ENCODE results near the gene AFDN. TPM values are rescaled to one million over a fixed set of nuclear protein-coding genes. Genes with fewer than 3 reads are reported as not detected.

Gene AFDN
- total RNA-seq, 1 donor from 2014 or later = 102 TPM

DNA sequence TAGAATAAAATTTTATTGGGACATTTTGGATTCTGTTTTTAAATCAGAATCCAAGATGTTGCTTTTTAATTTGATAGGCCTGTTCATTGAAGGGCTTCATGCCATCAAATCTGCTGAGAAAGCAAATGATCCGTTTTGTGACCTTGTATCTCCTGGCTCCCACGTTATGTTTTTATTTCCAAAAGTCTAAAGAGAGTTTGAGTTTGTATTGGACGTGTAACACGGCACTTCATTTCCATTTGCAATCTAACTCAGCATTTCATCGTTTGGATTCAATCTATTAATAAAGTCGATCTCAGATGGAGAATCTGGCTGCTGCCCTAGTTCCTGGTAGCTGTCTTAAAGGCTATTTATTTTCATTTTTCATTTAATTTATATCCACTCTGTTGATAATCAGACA is 187.7 kb downstream of the AFDN start:
- TF ChIP-seq, protein P1, sequence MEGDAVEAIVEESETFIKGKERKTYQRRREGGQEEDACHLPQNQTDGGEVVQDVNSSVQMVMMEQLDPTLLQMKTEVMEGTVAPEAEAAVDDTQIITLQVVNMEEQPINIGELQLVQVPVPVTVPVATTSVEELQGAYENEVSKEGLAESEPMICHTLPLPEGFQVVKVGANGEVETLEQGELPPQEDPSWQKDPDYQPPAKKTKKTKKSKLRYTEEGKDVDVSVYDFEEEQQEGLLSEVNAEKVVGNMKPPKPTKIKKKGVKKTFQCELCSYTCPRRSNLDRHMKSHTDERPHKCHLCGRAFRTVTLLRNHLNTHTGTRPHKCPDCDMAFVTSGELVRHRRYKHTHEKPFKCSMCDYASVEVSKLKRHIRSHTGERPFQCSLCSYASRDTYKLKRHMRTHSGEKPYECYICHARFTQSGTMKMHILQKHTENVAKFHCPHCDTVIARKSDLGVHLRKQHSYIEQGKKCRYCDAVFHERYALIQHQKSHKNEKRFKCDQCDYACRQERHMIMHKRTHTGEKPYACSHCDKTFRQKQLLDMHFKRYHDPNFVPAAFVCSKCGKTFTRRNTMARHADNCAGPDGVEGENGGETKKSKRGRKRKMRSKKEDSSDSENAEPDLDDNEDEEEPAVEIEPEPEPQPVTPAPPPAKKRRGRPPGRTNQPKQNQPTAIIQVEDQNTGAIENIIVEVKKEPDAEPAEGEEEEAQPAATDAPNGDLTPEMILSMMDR (IDR thresholded peaks at IDR 0.05) = no peak
- intact Hi-C loops (cut with DNase I) = no loop called here
- H3K27me3 ChIP-seq = no peaks in the 10 kb centered on the region
- H3K4me1 ChIP-seq = no peaks in the 10 kb centered on the region
- no peak overlapping the region for H3K4me3 ChIP-seq
- DNase-seq (ENCODE audit: low spot score in 2 of 2) = no peak
- no peak overlapping the region for H3K27ac ChIP-seq
- no peaks in the 10 kb centered on the region for H3K36me3 ChIP-seq
- H3K9me3 ChIP-seq = peaks cover 0 to 18% of the 10 kb centered on the region in 2 donors

DNA sequence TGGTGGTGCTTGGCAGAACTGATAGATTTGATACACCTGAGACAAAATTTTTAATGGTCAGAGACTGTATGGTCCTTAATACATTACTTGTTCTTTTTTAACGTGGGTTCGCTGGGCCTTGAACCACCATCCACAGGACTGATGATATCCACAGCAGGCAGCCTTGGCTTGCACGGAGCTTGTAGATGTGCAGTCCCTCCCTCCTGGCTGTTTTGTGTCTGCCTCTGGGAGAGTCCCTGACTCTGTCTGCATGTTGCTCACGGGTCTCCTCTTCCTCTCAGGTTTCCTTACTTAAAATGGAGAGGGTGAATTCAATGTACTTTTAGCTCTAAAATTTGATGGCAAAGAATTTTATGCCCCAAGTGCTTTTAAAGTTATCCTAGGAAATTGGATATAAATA is 188.3 kb downstream of the AFDN start:
- TF ChIP-seq, protein P1 (IDR thresholded peaks at IDR 0.05) = no peak
- Histone ChIP-seq H3K27ac (no peak overlapping the region), H3K4me3 (no peak overlapping the region), H3K27me3 (no peaks in the 10 kb centered on the region), H3K36me3 (no peaks in the 10 kb centered on the region), H3K9me3 (peaks cover 0 to 18% of the 10 kb centered on the region in 2 donors), H3K4me1 (no peaks in the 10 kb centered on the region)
- DNase-seq (ENCODE audit: low spot score in 2 of 2) = no peak
- intact Hi-C loops (cut with DNase I) = no loop called here

DNA sequence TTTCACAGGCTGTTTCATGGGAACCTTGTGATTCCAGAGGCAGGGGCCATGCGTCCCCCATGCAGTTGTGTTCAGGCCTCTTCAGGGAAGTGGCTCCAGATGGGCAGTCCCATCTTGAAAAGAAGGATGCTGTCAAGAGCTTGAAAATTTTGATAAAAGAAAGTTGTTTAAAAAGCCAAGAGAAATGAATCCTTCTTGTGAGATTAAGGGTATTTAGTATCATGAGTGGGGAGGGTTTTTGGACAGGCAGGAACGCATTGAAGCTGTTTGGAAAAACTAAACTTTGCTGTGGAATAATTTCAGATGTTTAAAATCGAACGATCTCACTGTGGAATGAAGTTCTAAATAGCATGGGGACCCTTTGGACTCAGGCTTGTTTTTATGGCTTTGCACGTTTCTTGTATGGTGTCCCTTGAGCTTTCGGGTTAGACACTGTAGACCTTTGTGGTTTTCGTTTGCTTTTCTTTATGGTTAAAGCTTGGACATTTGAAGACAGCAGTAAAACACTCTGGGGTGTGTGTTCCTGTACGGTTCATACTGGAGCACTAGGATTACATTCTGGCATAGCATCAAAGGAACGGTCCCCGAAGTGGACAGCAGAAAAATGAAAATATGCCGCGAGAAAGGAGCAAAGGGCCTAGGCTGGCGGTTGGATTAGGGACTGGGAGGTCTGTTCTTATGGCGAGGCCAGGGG is 188.9 kb downstream of the AFDN start:
- intact Hi-C loops (cut with DNase I) = no loop called here
- no peaks in the 10 kb centered on the region for H3K4me1 ChIP-seq
- DNase-seq (ENCODE audit: low spot score in 2 of 2) = no peak
- H3K9me3 ChIP-seq = peaks cover 0 to 16% of the 10 kb centered on the region in 2 donors
- no peak overlapping the region for H3K27ac ChIP-seq
- H3K27me3 ChIP-seq = no peaks in the 10 kb centered on the region
- H3K36me3 ChIP-seq = no peaks in the 10 kb centered on the region
- TF ChIP-seq, protein P1 (IDR thresholded peaks at IDR 0.05) = no peak
- no peak overlapping the region for H3K4me3 ChIP-seq

DNA sequence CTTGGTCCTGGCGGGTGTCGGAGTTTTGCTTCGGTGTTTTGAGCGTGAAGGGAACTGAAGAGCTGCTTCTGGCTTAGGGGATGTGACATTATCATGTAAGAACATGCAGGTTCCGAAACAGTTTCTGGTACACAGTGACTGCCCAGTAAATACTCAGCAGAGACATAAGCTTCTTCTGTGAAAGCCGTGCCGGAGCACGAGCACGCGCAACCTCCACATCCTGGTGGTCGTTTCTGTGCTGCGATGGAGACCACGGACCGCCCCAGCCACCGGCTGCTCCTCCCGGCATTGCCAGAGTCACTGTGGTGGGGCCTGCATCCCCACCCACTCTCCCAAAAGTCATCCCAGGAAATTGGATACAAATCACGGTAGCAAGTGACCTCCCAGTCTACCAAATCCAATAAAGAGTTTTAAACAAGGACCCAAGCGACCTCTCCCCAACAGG is 189.5 kb downstream of the AFDN start:
- TF ChIP-seq, protein P1 (IDR thresholded peaks at IDR 0.05) = no peak

DNA sequence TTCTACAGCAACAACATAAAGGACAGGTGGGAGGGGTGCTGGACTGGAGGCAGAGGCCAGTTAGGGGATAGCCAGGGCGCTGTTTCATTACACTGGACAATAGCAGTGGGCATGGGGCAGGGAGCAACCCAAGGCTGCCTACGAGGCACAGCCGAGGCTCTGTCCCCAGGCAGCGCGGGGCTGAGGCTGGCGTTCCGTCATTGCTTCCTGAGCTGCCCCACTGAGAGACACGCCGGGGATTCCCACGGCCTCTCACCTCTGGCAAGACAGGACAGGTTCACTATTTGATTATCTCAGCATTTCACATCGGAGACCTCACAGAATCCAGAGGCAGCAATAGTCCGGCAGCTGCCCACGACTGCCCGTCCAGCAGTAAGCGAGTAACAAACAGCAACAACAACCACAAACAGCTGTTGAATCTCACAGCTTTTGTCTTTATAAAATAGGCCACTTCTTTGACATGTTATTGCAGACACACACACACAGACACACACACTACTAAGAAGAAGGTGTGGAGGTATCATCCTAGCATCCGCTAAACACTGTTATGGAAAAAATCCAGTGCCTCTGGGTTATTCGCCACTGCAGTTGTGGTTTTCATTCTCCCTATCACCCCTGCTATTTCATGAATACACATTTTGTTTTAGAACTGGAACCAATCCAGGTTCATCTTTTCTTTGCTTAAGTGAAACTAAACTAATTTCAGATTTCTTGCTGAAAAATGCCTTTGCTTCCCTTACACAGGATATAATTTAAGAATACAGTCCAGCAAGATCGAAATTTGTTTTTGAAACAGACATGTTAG is 190.2 kb downstream of the AFDN start:
- Histone ChIP-seq H3K27ac (no peak overlapping the region), H3K9me3 (peaks cover 0 to 3% of the 10 kb centered on the region in 2 donors), H3K36me3 (no peaks in the 10 kb centered on the region), H3K4me3 (no peak overlapping the region), H3K4me1 (no peaks in the 10 kb centered on the region), H3K27me3 (no peaks in the 10 kb centered on the region)
- no peak for DNase-seq (ENCODE audit: low spot score in 2 of 2)
- TF ChIP-seq, protein P1 (IDR thresholded peaks at IDR 0.05) = no peak
- intact Hi-C loops (cut with DNase I) = no loop called here

More for the DNA sequence above, 189.5 kb downstream of the AFDN start:
- intact Hi-C loops (cut with DNase I) = no loop called here
- no peak for DNase-seq (ENCODE audit: low spot score in 2 of 2)
- H3K9me3 ChIP-seq = peaks cover 0 to 11% of the 10 kb centered on the region in 2 donors
- no peak overlapping the region for H3K4me3 ChIP-seq
- no peaks in the 10 kb centered on the region for H3K27me3 ChIP-seq
- no peaks in the 10 kb centered on the region for H3K36me3 ChIP-seq
- H3K4me1 ChIP-seq = no peaks in the 10 kb centered on the region
- H3K27ac ChIP-seq = no peak overlapping the region

Data from ascending aorta (tissue), 2 donors.